ENCODE measurements around the gene FHIP1A.
"Not testable (repeated sequence)": the region's sequence is repeated elsewhere in the genome, so short reads cannot be mapped to it uniquely, and the experiment has no call there.

The FHIP1A gene

DNA sequence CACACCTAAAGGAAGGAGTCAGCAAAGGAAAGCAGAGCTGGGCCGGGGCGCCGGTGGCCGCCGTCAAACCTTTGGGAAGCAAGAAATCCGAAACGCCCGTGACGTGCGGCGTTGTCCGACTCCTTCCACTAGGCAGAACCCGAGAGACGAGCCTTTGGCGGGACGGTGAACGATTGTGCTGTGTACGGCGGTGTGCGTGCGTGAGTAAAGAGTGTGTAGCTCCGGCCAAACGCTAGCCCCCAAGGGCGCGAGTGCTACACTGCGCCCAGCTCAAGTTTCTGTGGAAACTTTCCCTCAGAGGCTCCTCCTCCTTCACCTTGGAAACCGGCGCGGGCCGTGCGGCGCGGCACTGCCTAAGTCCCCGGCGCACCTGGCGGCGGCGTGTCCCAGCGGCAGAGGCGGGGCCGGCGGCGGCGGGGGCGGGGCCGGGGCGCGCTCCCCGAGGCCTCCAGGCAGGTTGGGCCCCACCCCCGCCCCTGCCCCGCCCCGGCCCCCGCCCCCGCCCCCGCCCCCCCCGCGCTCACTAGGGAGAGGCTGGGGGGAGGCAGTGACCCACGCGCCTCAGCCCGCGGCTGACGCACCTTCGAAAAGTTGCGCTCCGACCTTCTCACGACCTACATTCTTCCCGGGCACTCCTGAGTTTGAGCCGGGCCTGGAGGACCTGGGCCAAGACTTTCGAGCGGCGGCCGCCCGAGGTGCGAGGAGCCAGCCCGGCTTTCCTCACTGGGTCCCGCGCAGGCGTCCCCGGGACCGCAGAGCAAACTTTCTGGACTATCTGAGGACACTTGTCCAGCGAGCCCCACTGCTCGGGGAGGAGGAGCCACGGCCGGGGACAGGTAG lies at the start of gene FHIP1A:
FHIP1A (plus strand) TSS at position 547 of the 840 bp plus-strand sequence. CDS start 157,084 bp downstream, outside the sequence.
- DNase-seq (ENCODE audit: low read depth in 2 of 2): peak; percentile 60 to 68

GRCh38 chr4:151359576-151359975 lies 49.4 kb upstream of the FHIP1A start:
- no peak for DNase-seq (ENCODE audit: low read depth in 2 of 2)

DNA sequence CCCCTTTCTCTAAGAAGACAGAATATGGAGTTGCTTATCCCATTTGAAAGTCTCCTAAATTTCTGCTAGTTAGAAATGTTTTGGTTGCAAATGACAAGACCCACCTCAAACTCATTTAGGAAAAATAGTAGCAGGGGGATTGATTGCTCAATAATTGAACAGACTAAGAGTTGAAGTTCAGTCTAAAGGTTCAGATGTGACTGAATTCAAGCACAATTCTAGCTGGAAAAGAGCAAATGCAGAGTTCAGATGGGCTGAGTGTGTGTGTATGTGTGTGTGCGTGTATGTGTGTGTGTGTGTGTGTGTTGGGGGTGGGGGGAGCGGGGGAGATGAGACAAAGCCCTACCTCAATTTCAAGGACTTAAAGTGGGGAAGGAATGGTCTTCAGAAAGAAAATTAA lies 47.9 kb upstream of the FHIP1A start:
- DNase-seq (ENCODE audit: low read depth in 2 of 2): no peak

- no peak for DNase-seq (ENCODE audit: low read depth in 2 of 2)
Measured at GRCh38 chr4:151361966-151362365, 47.0 kb upstream of the FHIP1A start.

GRCh38 chr4:151362404-151363164 lies 46.4 kb upstream of the FHIP1A start:
- peak; percentile 53 to 77 for DNase-seq (ENCODE audit: low read depth in 2 of 2)

- no peak for DNase-seq (ENCODE audit: low read depth in 2 of 2)
Measured at GRCh38 chr4:151376540-151376939, 32.4 kb upstream of the FHIP1A start.

- no peak for DNase-seq (ENCODE audit: low read depth in 2 of 2)
Measured at GRCh38 chr4:151389311-151389710, 19.7 kb upstream of the FHIP1A start.

DNA sequence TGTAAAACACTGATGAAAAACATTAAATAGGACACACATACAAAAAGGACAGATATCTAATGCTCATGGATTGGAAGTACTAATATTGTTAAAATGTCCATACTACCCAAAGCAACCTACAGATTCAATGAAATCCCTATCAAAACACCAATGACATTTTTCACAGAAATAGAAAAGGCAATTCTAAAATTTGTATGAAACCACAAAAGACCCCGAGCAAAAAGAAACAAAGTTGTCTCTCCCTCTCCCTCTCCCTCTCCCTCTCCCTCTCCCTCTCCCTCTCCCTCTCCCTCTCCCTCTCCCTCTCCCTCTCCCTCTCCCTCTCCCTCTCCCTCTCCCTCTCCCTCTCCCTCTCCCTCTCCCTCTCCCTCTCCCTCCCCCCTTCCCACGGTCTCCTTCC lies 19.2 kb upstream of the FHIP1A start:
- not testable (repeated sequence) for DNase-seq (ENCODE audit: low read depth in 2 of 2)

- DNase-seq (ENCODE audit: low read depth in 2 of 2): no peak
Measured at GRCh38 chr4:151395873-151396272, 13.1 kb upstream of the FHIP1A start.

- no peak for DNase-seq (ENCODE audit: low read depth in 2 of 2)
Measured at GRCh38 chr4:151400343-151400742, 8.6 kb upstream of the FHIP1A start.

- DNase-seq (ENCODE audit: low read depth in 2 of 2): no peak
Measured at GRCh38 chr4:151401739-151402138, 7.2 kb upstream of the FHIP1A start.

DNA sequence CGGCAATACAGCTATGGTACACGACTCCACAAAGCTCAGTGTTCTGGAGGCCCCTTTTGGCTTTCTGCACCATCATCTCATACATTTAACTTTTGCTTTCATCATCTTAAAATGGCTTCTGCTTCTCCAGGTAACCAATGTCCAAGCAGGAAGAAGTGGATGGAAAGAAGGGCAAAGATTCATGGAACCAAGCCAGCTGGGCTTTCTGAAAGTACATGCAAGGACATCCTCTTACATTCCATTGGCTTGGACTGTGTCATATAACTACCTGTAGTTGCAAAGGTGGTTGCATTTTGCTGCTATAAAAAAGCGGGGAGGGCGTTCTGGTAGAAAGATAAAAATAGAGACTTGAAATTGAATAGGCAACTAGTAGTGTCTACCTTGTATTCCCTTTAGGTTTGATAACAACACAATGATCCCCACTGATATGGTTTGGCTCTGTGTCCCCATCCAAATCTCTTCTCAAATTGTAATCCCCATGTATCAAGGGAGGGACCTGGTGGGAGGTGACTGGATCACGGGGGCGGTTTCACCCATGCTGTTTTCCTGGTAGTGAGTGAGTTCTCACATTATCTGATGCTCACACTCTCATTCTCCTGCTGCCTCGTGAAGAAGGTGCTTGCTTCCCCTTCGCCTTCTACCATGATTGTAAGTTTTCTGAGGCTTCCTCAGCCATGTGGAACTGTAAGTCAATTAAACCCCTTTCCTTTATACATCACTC lies 6.7 kb upstream of the FHIP1A start:
- DNase-seq (ENCODE audit: low read depth in 2 of 2): no peak

- DNase-seq (ENCODE audit: low read depth in 2 of 2): no peak
Measured at GRCh38 chr4:151403656-151404055, 5.3 kb upstream of the FHIP1A start.

GRCh38 chr4:151404802-151405201 lies 4.2 kb upstream of the FHIP1A start:
- not testable (repeated sequence) for DNase-seq (ENCODE audit: low read depth in 2 of 2)

GRCh38 chr4:151407018-151407417 lies 2.0 kb upstream of the FHIP1A start:
- DNase-seq (ENCODE audit: low read depth in 2 of 2): no peak

DNA sequence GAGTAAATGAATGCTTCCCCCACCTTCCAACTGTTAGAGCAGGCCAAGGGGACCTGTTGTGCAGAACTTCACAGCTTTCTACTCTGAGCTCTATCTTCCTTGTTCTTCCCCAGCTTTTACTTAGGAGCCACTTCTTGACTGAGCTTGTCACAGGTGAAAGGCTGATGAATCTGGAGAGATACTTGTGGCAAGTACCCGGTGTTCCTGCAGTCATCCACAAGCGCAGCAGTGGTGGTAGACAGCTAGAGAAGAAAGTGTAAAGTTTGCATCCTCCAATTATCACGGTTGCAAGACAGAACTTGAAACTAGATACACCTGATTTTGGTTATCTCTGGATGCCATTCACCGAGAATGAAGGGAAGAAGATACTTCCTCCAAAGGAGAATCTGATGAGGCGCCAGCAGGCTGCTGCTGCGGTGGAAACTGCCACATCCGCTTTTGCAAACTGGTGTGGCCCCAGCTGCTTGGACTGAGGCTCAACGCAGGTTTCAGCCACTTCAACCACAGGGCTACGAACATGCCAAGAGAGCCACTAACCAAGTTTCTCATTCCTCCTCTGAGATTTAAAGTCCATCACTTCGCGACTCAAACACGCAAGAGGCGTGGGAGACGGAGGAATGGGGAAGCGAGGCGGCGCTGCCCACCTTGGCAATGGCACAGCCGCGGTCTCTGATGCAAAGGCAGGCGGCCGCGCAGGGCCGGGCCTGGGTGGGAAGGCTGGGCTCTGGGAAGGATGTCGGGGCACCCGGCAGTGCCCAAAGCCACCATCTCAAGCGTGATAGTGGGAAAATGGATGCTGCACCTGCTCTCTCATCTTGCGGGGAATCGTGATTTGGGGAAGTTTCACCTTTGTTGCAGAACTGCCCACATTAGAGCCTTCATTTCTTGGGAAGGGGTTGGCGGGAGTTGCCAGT lies 1.3 kb upstream of the FHIP1A start:
- peak in 1 of 2 experiments; percentile 37 for DNase-seq (ENCODE audit: low read depth in 2 of 2)

DNA sequence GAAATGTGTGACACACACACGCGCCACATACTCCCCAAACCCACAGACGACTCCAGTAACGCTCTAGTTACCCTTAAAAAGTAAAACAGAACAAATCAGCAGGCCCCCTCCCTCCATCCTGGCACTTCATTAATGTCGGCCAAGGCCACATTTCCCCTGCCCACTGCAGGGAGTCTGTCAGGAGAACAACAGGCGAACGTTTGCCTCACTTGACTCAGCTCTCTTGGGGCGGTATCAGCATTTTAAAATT lies 671 bp upstream of the FHIP1A start:
- DNase-seq (ENCODE audit: low read depth in 2 of 2): no peak

- DNase-seq (ENCODE audit: low read depth in 2 of 2): no peak
Measured at GRCh38 chr4:151409470-151410313, 716 bp downstream of the FHIP1A start.

GRCh38 chr4:151415978-151416377 lies 7.0 kb downstream of the FHIP1A start:
- no peak for DNase-seq (ENCODE audit: low read depth in 2 of 2)

- DNase-seq (ENCODE audit: low read depth in 2 of 2): no peak
Measured at GRCh38 chr4:151417164-151417571, 8.2 kb downstream of the FHIP1A start.
